GM12801 (cell line): ENCODE data around the gene MAP7D2.

ENCODE experiments used
- TF ChIP-seq, protein P1 (sequence below): IDR thresholded peaks from one replicate; pipeline ENCODE4 v1.5.1; 2011; ENCODE audit warnings: control low read depth; ENCODE audit not compliant: insufficient read length; ENCODE audit errors: extremely low read depth

MAP7D2 gene

DNA sequence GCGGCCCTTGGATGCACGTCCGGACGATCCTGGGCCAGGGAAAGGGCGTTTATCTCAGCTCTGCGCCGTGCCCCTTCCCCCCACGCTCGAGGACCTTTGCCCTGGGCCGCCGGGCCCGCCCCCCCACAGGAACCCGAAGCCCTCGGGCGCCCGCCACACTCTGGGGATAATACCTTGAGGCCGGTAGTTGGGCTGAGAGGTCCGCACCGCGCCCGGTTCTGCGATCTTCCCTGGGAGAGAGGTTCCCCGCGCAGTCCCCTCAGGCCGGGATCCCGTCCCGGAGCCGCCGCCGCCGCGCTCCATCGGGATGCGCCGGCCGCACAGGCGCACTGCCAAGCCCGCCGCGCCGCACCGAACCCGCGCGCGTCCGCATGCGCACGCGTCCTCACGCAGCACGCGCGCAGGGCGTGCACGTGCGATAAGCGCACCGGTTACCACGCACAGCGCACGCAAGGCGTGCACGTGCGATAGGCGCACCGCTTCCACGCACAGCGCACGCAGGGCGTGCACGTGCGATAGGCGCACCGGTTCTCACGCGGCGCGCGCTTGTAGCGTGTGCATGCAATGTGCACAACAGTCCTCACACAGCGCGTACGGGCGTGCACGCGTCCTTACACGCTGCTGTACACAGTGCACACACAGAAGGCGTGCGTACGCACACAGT lies at the start of gene MAP7D2:
MAP7D2 (minus strand) TSS at position 331 of the 664 bp plus-strand sequence; CDS start at position 303, 28 bp downstream.
- TF ChIP-seq, protein P1, sequence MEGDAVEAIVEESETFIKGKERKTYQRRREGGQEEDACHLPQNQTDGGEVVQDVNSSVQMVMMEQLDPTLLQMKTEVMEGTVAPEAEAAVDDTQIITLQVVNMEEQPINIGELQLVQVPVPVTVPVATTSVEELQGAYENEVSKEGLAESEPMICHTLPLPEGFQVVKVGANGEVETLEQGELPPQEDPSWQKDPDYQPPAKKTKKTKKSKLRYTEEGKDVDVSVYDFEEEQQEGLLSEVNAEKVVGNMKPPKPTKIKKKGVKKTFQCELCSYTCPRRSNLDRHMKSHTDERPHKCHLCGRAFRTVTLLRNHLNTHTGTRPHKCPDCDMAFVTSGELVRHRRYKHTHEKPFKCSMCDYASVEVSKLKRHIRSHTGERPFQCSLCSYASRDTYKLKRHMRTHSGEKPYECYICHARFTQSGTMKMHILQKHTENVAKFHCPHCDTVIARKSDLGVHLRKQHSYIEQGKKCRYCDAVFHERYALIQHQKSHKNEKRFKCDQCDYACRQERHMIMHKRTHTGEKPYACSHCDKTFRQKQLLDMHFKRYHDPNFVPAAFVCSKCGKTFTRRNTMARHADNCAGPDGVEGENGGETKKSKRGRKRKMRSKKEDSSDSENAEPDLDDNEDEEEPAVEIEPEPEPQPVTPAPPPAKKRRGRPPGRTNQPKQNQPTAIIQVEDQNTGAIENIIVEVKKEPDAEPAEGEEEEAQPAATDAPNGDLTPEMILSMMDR: no peak

DNA sequence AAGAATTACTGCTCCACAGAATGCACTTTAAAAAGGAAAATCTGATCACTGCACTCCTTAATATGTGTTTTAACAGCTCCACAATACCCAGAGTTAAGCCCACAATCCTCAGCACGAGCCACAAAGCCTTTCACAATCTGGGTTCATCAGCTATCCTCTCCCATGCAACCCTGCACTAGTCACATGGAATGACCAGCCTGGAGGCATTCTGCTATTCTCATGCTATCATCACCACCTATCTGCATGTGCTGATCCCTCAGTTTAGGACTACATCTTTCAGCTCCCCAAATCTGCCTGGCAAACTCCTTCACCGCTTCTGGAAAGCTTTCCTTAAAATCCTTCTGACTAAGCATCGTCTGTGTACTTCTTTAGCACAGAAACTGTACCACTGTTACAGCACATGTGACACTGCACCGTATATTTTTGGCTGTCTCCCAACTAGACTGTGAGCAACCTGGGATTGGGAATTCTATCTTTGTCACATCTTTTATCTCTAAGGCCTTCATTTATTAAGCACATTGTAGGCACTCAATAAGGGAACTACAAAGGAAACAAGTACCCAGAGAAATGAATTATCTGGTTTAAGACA lies 43.2 kb upstream of the MAP7D2 start:
- TF ChIP-seq, protein P1: no peak

DNA sequence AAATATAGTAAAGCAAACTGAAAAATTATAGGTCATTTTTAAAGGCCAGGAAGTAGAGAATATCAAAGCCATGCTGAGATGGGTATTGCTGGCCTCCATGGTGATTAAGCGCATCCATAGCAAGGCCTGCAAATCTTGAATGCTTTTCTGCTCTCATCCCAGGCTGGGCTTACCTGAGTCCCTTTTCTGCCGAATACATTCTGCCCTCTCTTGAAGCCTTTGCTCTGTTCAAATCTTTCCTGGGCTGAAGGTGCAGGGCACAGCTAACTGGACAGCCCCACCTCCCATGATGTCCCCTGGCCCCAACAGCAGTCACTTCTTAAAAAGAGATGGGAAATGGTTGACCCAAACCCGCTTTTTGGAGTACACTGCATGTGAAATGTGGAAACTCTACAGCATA lies 35.0 kb upstream of the MAP7D2 start:
- TF ChIP-seq, protein P1: no peak

DNA sequence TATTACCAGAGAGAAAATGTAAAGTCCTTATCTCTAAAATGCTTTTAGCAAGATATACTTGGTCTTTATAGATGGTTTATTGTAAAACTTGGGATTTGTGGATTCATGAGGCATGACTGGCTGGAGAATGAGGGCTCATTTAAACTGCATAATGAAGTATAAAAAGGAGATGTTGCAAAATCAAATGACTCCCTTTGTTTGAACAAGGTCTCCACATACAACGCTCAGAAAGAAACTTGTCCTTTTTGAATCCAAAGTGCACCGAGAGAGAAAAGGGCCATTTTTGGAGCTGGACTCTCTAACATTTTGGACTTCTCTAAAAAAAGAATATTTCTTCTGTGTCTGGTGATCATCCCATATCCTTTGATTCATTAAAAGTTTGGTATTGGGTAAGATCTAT lies 32.6 kb upstream of the MAP7D2 start:
- TF ChIP-seq, protein P1: no peak

DNA sequence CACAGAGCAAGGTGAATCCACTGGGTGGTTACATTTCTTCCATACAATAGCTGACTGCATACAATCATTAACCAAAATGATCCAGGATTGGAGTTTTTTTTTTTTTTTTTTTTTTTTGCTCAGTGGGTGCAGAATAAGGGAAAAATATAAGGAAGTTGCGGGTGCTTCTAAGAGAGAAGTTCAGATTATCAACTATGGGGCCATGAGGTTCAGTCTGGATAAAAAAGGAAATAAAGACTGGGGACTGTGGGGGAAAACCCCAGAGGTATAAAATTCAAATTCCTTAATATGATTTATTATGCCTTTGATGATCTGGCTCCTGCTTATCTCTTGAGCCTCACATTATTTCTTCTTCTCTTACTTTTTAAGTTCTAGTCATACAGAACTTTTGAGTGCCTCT lies 30.9 kb upstream of the MAP7D2 start:
- TF ChIP-seq, protein P1: no peak

DNA sequence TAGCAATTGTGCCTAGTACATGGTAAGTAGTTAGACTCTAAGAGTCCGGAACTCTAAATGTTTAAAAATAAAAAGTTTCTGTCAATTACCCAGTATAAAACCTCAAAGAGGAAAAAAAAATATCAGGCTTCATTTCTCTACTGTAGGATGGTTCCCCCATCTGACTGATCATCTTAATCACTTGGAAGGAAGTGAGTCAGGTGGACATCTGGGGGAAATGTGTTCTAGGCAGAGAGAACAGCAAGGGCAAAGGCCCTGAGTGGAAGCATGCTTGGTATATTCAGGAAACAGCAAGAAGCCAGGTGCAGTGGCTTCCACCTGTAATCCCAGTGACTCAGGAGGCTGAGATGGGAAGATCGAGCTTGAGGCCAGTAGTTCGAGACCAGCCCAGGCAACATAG lies 27.8 kb upstream of the MAP7D2 start:
- TF ChIP-seq, protein P1: no peak

DNA sequence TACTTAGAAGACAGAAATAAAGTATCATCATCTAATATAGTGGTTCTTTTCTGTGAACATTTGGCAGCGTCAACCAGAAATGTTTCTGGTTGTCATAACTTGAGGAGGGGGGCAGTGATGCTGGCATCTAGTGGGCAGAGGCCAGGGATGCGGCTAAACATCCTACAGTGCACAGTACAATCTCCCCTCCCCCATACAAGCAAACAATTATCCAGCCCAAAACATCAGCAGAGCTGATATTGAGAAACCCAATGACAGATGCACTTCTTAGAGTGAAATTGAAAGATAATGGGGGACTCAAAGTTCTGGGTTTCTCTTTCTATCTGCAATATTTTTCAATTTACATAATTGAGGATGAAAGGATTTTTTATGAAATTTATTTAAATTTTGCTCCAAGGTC lies 26.9 kb upstream of the MAP7D2 start:
- TF ChIP-seq, protein P1: no peak
